Eye (tissue), 1 donor: ENCODE measurements around the gene PLA2G6.

Experiments used
- DNase-seq: peaks from one replicate; pipeline ENCODE4 v3.0.0-alpha.2; 2015

PLA2G6 gene

DNA sequence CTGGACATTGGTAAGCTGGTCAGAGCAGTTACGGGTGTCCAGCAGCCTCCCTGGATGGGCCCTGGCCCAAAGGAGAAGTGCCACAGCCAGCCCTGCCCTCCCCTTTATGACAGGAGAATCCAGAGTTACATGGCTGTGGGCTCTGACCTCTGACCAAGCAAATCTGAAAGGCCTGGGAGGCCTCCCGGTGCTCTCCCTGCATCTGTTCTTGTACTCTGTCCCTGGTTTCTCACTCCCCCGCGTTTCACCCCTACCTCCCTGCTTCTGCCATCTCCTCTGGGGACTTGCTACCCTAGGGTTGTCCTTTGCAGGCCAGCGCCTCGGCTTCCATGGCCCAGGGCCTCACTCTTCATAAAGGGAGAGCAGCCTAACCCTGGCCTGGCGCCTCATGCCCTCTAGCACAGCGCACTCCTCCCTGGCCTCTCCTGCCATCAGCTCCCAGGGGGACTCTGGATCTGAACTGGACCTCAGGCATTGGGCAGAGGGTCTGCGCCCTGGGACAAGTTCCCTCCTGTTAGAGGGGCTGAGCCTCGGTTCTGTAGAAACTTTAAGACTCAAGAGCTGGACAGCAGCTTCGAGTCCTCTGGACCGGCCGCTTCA, 113.8 kb downstream of the PLA2G6 start:
- no peak for DNase-seq

DNA sequence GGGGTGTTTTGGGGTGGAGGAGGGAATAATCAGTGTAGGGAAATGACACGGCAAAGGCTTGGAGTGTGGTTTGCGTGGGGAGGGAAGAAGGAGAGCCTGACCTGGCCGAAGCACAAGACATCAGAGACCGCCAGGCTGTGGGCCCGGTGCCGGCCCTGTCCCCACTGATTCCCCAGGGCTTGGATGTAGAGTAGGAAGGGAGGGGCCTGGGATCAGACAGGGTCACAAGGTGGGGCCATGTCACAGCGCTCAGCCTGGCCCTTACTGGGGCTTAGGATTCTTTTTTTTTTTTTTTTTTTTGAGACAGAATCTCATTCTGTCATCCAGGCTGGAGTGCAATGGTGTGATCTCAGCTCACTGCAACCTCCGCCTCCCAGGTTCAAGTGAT, 114.6 kb downstream of the PLA2G6 start:
- no peak for DNase-seq

DNA sequence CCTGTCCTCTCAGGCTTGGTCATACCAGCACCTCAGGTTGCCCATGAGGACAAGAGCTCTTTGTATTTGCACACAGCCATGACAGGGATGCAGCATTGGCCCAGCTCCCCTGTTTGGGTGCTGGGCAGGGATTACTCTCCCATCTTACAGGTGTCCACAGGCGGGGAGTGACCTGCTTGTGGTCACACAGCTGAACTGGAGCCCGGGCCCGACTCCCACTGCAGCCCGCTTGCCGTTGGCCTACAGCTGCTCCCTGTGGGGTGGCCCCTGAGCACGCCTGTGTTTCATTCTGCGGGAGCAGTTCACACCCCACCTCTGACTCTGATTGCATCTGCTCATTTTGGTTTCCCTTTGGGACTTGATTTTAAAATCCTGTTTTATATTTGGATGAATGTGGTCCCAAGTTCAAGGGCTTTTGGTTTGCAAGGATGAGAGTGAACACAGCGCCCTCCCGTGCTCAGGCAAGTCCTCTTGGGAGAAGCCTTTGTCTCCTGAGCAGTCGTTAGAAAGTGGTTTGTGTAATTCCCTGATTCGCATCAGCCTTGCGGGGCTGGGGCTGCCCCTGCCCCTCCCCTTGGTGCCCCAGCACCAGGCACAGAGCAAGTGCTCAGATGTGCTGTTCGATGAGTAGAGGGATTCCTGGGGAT, 115.1 kb downstream of the PLA2G6 start:
- DNase-seq, result no peak

DNA sequence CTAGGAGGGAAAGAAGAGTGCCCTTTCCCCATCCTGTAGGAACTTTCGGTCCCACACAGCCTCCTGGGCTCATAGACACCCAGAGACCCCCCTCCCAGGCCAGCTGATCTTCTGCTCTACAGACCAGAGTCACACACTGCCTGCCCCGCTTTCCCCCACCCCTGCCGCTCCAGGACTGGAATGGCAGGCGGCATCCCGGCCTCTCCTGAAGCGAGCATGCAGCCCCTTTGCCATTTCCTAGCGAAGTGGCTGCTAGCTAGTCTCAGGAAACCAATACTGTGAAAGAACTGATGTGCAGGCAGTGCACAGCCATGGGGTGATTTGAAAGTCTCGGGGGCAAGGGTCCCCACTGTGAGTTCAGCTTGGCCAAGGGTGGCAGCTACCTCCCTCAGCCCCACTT, 116.1 kb downstream of the PLA2G6 start:
- no peak for DNase-seq

DNA sequence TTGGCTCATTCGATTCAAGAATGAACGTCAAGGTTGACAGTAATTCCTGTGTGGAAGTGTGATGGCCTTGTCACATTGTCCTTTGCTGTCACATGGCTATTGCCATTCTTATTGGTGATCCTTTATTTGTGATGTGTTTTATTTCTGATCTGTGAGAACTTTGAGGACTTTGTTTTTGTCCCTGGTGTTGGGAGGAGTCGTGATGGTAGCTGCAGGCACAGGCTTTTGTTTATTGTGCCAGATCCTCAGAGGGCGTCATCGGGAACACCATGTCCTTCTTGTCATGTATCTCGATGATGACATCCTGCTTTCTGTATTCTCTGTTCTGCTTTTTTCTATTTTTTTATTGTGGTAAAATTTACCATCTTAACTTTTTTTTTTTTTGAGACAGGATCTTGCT, 118.8 kb downstream of the PLA2G6 start:
- no peak for DNase-seq
